T-helper 1 cell treated with Interleukin-12 subunit alpha and Interleukin-12 subunit beta and Interleukin-4 antibody, amounts not matched to agents 30 ng/mL and 1 ng/mL, for 36 hours (primary cell): ENCODE results near the gene PHB1. TPM values are rescaled to one million over a fixed set of nuclear protein-coding genes. Genes with fewer than 3 reads are reported as not detected.
"Not testable (repeated sequence)": the region's sequence is repeated elsewhere in the genome, so short reads cannot be mapped to it uniquely, and the experiment has no call there.

Experiments used
- intact Hi-C: fragments of 100-400 bp; cut with micrococcal nuclease; formaldehyde crosslinking; loops from one replicate; pipeline ENCODE4 v1.15.1; 2024
- total RNA-seq: library from RNA; stranded (reverse); gene quantifications from 2 replicates; pipeline ENCODE4 v1.2.3, GENCODE V29; 2022

The PHB1 gene
- total RNA-seq, 1 donor from 2014 or later = 197 TPM

- intact Hi-C loops = no loop called here
These were observed 25.2 kb upstream of the PHB1 start for GRCh38 chr17:49439673-49440571.

GRCh38 chr17:49439305-49439672, 24.6 kb upstream of the PHB1 start:
- intact Hi-C loops = no loop called here

- intact Hi-C loops = no loop called here
These were observed 24.0 kb upstream of the PHB1 start for GRCh38 chr17:49438436-49439278.

GRCh38 chr17:49437696-49438435, 23.2 kb upstream of the PHB1 start:
- intact Hi-C loops = no loop called here

GRCh38 chr17:49436174-49436573, 21.5 kb upstream of the PHB1 start:
- intact Hi-C loops = no loop called here

- intact Hi-C loops = loop anchor here (1.0 kb wide), 1 partner anchor 121 kb away; no protein-coding TSS in a partner anchor
These were observed 21.0 kb upstream of the PHB1 start for GRCh38 chr17:49435671-49436029.

- intact Hi-C loops = loop anchor here (1.0 kb wide), 1 partner anchor 121 kb away; no protein-coding TSS in a partner anchor
These were observed 20.4 kb upstream of the PHB1 start for GRCh38 chr17:49434821-49435670.

- intact Hi-C loops = no loop called here
These were observed 18.5 kb upstream of the PHB1 start for GRCh38 chr17:49433000-49433694.

- intact Hi-C loops = no loop called here
These were observed 17.1 kb upstream of the PHB1 start for GRCh38 chr17:49431743-49432142.

- intact Hi-C loops = no loop called here
These were observed 10.3 kb upstream of the PHB1 start for GRCh38 chr17:49425004-49425286.

- intact Hi-C loops = not testable (repeated sequence)
These were observed 9.8 kb upstream of the PHB1 start for GRCh38 chr17:49424276-49425003.

GRCh38 chr17:49422714-49423113, 8.0 kb upstream of the PHB1 start:
- intact Hi-C loops = no loop called here

- intact Hi-C loops = loop anchor here (10.0 kb wide), 1 partner anchor 675 kb away; the partner anchor contains the start of gene PDK2
These were observed 5.1 kb upstream of the PHB1 start for GRCh38 chr17:49419761-49420160.

- intact Hi-C loops = loop anchor here (10.0 kb wide), 1 partner anchor 676 kb away; the partner anchor contains the start of gene PDK2
These were observed 4.4 kb upstream of the PHB1 start for GRCh38 chr17:49418754-49419740.

- intact Hi-C loops = loop anchor here (1.0 to 10.0 kb wide), 7 partner anchors 52 to 681 kb away; partner anchors contain the start of genes PDK2, SPOP and ZNF652
These were observed 436 bp downstream of the PHB1 start for GRCh38 chr17:49414271-49414621.

- intact Hi-C loops = loop anchor here (10.0 kb wide), 1 partner anchor 586 kb away; the partner anchor contains the start of gene DLX3
These were observed 5.6 kb downstream of the PHB1 start for GRCh38 chr17:49409066-49409465.

GRCh38 chr17:49407981-49408501, 6.6 kb downstream of the PHB1 start:
- intact Hi-C loops = loop anchor here (1.0 to 10.0 kb wide), 2 partner anchors 148 to 587 kb away; partner anchors contain the start of gene DLX3

- intact Hi-C loops = loop anchor here (10.0 kb wide), 1 partner anchor 588 kb away; the partner anchor contains the start of gene DLX3
These were observed 7.6 kb downstream of the PHB1 start for GRCh38 chr17:49407086-49407485.
